Fibroblast of lung (primary cell): ENCODE measurements around the gene OR6B2. TPM values are rescaled to one million over a fixed set of nuclear protein-coding genes. Genes with fewer than 3 reads are reported as not detected.

ENCODE experiments used
- DNase-seq, 2 donors: peaks; one replicate each; pipeline versions ENCODE4 v3.0.0 to v3.0.0-alpha.2; 2010; ENCODE audit warnings: low read depth in 2 of 2
- H2AFZ ChIP-seq: 2 replicates; pipeline ENCODE4 v1.5.1; 2012; ENCODE audit warnings: low read length, control low read depth, inconsistent platforms
- H3K27ac ChIP-seq: 2 replicates; pipeline ENCODE4 v1.5.1; 2011; ENCODE audit warnings: low read length, control low read depth; ENCODE audit not compliant: insufficient read depth
- H3K27me3 ChIP-seq: 2 replicates; pipeline ENCODE4 v1.5.1; 2011; ENCODE audit warnings: mild to moderate bottlenecking, low read length; ENCODE audit not compliant: control insufficient read depth, insufficient read depth
- H3K36me3 ChIP-seq: 2 replicates; pipeline ENCODE4 v1.5.1; 2011; ENCODE audit warnings: low read length; ENCODE audit not compliant: control insufficient read depth, insufficient read depth
- H3K4me1 ChIP-seq: 2 replicates; pipeline ENCODE4 v1.5.1; 2011; ENCODE audit warnings: low read length; ENCODE audit not compliant: control insufficient read depth, insufficient read depth; ENCODE audit errors: extremely low read depth
- H3K4me2 ChIP-seq: 2 replicates; pipeline ENCODE4 v1.5.1; 2011; ENCODE audit warnings: low read length, control low read depth; ENCODE audit not compliant: insufficient read depth; ENCODE audit errors: extremely low read depth
- H3K4me3 ChIP-seq, 4 experiments: fragments of 200-600 bp in 1 of 4; sonication (generic) in 1 of 4; replicated peaks in 1 of 4; 2 replicates each; pipeline ENCODE4 v1.5.1; 2011 to 2016; ENCODE audit warnings: low read length in 4 of 4, low read depth in 3 of 4, mild to moderate bottlenecking in 3 of 4, control low read depth in 2 of 4, inconsistent platforms in 1 of 4, mixed read lengths in 1 of 4; ENCODE audit not compliant: insufficient read depth in 1 of 4; ENCODE audit errors: control extremely low read depth in 1 of 4
- H3K79me2 ChIP-seq: 2 replicates; pipeline ENCODE4 v1.5.1; 2012; ENCODE audit warnings: mild to moderate bottlenecking, low read length, inconsistent platforms; ENCODE audit not compliant: control insufficient read depth, insufficient read depth
- H3K9ac ChIP-seq: 2 replicates; pipeline ENCODE4 v1.5.1; 2011; ENCODE audit warnings: mild to moderate bottlenecking, low read length, control low read depth; ENCODE audit not compliant: insufficient read depth
- H3K9me3 ChIP-seq: 2 replicates; pipeline ENCODE4 v1.5.1; 2012; ENCODE audit warnings: low read depth, low read length; ENCODE audit not compliant: control insufficient read depth, insufficient read depth
- H4K20me1 ChIP-seq: 2 replicates; pipeline ENCODE4 v1.5.1; 2011; ENCODE audit warnings: low read length; ENCODE audit not compliant: control insufficient read depth, insufficient read depth; ENCODE audit errors: extremely low read depth
- EZH2 ChIP-seq: IDR thresholded peaks from 2 replicates; pipeline ENCODE4 v1.5.1; 2012; ENCODE audit warnings: low read length, control low read depth, mild to moderate bottlenecking; ENCODE audit errors: missing control alignments
- polyA plus RNA-seq, 2 donors: library from polyadenylated mRNA; depleted of rRNA in 1 of 2; stranded (reverse) in 1 of 2; unstranded in 1 of 2; fragments of >200 nt; gene quantifications; 2 replicates each; pipeline ENCODE4 v1.2.1, GENCODE V29; 2011 to 2012; ENCODE audit warnings: missing spikeins in 1 of 2
- total RNA-seq: library from RNA; depleted of rRNA; stranded (reverse); fragments of >200 nt; gene quantifications from 2 replicates; pipeline ENCODE4 v1.2.1, GENCODE V29; 2014
- TF ChIP-seq, protein P1 (sequence below), 2 donors: IDR thresholded peaks in 1 of 2; conservative IDR thresholded peaks in 1 of 2; 1 replicate in 1 of 2; 2 replicates in 1 of 2; pipeline ENCODE4 v1.5.1; 2011 to 2012; ENCODE audit warnings: low read length in 2 of 2, control low read depth in 1 of 2, inconsistent platforms in 1 of 2, low read depth in 1 of 2, mild to moderate bottlenecking in 1 of 2

Gene OR6B2
- total and polyA plus RNA-seq, 2 donors (not counting 1 experiment from before 2014, with no cell fraction given): not detected

DNA sequence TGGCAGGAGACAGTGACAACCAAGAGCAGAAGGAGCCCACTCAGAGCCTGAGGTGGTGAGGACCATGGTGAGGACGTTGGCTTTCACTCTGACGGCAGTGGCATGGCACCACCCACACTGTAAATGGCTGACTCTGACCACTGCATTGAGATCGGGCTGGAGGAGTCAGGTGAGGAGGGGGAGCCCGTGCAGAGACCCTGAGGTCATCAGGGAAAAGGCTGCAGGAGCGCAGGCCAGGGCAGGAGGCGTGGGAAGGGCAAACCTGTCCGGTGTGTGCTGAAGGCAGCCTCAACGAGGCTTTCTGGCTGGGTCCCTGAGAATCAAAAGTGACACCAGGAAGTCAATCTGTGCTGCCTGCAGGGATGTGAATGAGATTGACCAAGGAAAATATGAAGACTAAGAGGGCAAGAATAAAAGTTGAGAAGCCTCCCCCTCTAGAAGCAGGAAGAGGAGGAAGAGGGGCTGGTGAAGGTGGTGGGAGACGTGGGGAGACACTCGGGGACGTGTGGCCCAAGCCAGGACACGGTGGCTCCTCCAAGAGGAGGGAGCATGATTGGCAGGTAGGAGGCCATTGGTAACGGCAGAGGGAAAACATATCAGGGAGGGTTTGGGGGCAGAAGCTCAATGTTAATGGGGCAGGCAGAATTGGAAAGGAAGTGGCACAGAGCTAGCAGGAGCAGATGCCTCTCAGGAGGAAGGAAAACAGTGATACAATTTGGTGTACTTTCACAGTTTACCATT lies 25.1 kb upstream of the OR6B2 start:
- Histone ChIP-seq H3K9ac (no peak overlapping the region), H3K4me2 (no peak overlapping the region), H3K27ac (no peak overlapping the region), H4K20me1 (no peaks in the 10 kb centered on the region), H2AFZ (no peak overlapping the region), H3K4me3 (no peak overlapping the region), H3K79me2 (no peaks in the 10 kb centered on the region), H3K4me1 (no peaks in the 10 kb centered on the region), H3K36me3 (no peaks in the 10 kb centered on the region), H3K27me3 (peaks cover 23% of the 10 kb centered on the region), H3K9me3 (no peaks in the 10 kb centered on the region)
- TF ChIP-seq, protein P1, sequence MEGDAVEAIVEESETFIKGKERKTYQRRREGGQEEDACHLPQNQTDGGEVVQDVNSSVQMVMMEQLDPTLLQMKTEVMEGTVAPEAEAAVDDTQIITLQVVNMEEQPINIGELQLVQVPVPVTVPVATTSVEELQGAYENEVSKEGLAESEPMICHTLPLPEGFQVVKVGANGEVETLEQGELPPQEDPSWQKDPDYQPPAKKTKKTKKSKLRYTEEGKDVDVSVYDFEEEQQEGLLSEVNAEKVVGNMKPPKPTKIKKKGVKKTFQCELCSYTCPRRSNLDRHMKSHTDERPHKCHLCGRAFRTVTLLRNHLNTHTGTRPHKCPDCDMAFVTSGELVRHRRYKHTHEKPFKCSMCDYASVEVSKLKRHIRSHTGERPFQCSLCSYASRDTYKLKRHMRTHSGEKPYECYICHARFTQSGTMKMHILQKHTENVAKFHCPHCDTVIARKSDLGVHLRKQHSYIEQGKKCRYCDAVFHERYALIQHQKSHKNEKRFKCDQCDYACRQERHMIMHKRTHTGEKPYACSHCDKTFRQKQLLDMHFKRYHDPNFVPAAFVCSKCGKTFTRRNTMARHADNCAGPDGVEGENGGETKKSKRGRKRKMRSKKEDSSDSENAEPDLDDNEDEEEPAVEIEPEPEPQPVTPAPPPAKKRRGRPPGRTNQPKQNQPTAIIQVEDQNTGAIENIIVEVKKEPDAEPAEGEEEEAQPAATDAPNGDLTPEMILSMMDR (conservative IDR thresholded peaks at IDR 0.05 in 1 of 2, IDR thresholded peaks at IDR 0.05 in 1 of 2; ENCODE audit: low read depth in 1 of 2, low read length in 2 of 2): no peak
- TF ChIP-seq EZH2: no peak
- DNase-seq: no peak

DNA sequence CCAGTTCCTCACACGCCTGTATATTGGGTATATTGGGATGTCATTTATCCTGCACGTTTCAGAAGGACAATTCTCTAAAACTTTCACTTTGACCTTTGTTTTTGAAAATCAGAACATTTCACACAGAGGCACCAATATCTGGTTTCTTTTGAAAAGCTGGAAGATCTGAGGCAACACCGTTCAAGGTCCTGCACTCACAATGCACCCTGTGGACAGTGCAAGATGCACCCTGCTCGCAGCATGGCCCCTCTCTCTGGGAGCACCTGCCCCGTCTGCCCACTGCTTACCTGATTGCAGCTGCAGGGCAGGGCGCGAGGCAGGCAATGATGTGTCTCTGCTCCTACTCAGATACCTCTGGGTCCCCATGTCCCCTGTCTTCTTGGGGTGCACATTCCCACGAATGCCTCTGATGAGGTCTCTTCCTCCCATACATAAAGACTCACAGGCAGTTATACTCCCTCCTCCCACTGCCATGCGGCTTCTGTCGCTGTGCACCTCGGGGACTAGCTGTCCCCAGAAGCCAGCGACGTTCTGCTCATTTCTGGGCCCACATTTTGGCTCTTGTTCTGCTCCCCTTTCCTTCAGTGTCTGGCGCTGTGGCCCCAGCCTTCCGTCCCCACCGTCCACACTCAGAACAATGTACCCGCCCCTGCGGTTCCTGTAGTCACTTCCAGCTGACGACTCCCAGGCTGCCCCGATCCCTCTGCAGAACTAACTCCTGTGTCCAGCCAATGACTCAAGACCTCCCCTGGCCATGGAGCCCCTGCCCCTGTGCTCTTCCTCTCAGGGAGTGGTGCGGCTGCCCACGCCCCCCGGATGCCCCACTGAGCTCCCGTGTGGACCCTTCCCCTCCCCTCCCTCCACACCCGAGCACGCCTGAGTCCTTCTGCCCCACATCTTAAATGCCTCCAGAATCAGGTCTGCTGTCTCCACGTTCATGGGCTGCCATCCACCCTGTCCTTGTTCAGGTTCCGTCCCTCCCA lies 23.2 kb upstream of the OR6B2 start, which contains the start of gene OR6B3:
Gene OR6B3, minus strand, starts transcription at position 349 of the 983 bp plus-strand sequence.
- no peak for DNase-seq
- H3K4me3 ChIP-seq: no peak within 1 kb of the TSS
- no peaks in the 10 kb centered on the region for H3K36me3 ChIP-seq
- H3K4me1 ChIP-seq: no peaks in the 10 kb centered on the region
- no peak within 1 kb of the TSS for H3K27ac ChIP-seq
- no peaks in the 10 kb centered on the region for H3K79me2 ChIP-seq
- H4K20me1 ChIP-seq: no peaks in the 10 kb centered on the region
- H3K9me3 ChIP-seq: no peaks in the 10 kb centered on the region
- TF ChIP-seq EZH2: no peak
- no peak within 1 kb of the TSS for H3K4me2 ChIP-seq
- no peak within 1 kb of the TSS for H3K9ac ChIP-seq
- no peak within 1 kb of the TSS for H2AFZ ChIP-seq
- H3K27me3 ChIP-seq: peaks cover 23% of the 10 kb centered on the region

DNA sequence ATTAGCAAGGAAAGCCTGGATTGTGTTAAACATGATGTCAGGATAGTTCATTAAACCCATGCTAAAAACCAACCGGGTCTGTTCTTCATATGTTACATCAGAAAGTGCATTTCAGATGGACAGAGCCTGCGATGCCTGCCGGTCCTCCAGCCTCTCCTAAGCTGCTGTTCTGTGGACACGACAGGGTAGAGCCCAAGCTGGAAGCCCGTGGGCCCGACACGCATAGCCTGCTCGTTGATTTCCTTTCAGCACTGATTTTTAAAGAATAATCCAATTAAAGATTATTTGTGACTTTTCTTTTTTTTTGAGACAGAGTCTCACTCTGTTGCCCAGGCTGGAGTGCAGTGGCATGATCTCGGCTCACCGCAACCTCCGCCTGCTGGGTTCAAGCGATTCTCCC lies 22.3 kb upstream of the OR6B2 start:
- no peak overlapping the region for H3K9ac ChIP-seq
- H3K27ac ChIP-seq: no peak overlapping the region
- H4K20me1 ChIP-seq: no peaks in the 10 kb centered on the region
- H3K79me2 ChIP-seq: no peaks in the 10 kb centered on the region
- no peaks in the 10 kb centered on the region for H3K36me3 ChIP-seq
- no peaks in the 10 kb centered on the region for H3K4me1 ChIP-seq
- H3K27me3 ChIP-seq: peaks cover 23% of the 10 kb centered on the region
- no peaks in the 10 kb centered on the region for H3K9me3 ChIP-seq
- H3K4me2 ChIP-seq: no peak overlapping the region
- no peak overlapping the region for H3K4me3 ChIP-seq
- H2AFZ ChIP-seq: no peak overlapping the region
- TF ChIP-seq EZH2: no peak
- TF ChIP-seq, protein P1 (conservative IDR thresholded peaks at IDR 0.05 in 1 of 2, IDR thresholded peaks at IDR 0.05 in 1 of 2; ENCODE audit: low read depth in 1 of 2, low read length in 2 of 2): no peak
- no peak for DNase-seq
